ENCODE measurements around the gene PLRG1. TPM values are rescaled to one million over a fixed set of nuclear protein-coding genes. Genes with fewer than 3 reads are reported as not detected.
A peak's percentile ranks its signal among the peaks of the same experiment; 100 is the strongest.
"Not testable (repeated sequence)": the region's sequence is repeated elsewhere in the genome, so short reads cannot be mapped to it uniquely, and the experiment has no call there.

PLRG1 gene
- total RNA-seq = 10 to 100 TPM; 30.3 to 42.4 (median 31.9) TPM

GRCh38 chr4:154549894-154550790, at the start of gene PLRG1:
Gene PLRG1 (minus strand): TSS chr4:154550400. CDS start chr4:154550308, 92 bp downstream.
- intact Hi-C loops (cut with DNase I; ENCODE audit: low total_unique reads) = no loop called here

GRCh38 chr4:154597798-154598774, 47.9 kb upstream of the PLRG1 start:
- 83 to 89% methylated on average over 7 of the region's 7 CpGs for WGBS, 2 donors
- TF ChIP-seq CTCF (IDR thresholded peaks at IDR 0.05) (no peak), POLR2A (IDR thresholded peaks at IDR 0.05) (no peak)
- no peak for DNase-seq (ENCODE audit: low spot score in 2 of 2)
- intact Hi-C loops (cut with DNase I; ENCODE audit: low total_unique reads) = no loop called here
- no peak overlapping the region for H3K4me3 ChIP-seq (ENCODE audit: low read depth, poor library complexity, severe bottlenecking)

More at GRCh38 chr4:154549894-154550790, at the start of gene PLRG1:
- WGBS, 2 donors = 0 to 1% methylated on average over 51 of the region's 51 CpGs
- peak within 1 kb of the TSS; percentile 87 for H3K4me3 ChIP-seq (ENCODE audit: low read depth, poor library complexity, severe bottlenecking)
- DNase-seq (ENCODE audit: low spot score in 2 of 2) = peak; percentile 94 to 99
- TF ChIP-seq CTCF (IDR thresholded peaks at IDR 0.05) (no peak), POLR2A (IDR thresholded peaks at IDR 0.05) (no peak)

GRCh38 chr4:154597281-154597680, 47.1 kb upstream of the PLRG1 start:
- H3K4me3 ChIP-seq (ENCODE audit: low read depth, poor library complexity, severe bottlenecking); intact Hi-C loops (cut with DNase I; ENCODE audit: low total_unique reads); DNase-seq (ENCODE audit: low spot score in 2 of 2): not testable (repeated sequence)
- 88 to 91% methylated on average over 11 of the region's 11 CpGs for WGBS, 2 donors

- H3K4me3 ChIP-seq (ENCODE audit: low read depth, poor library complexity, severe bottlenecking) = no peak overlapping the region
- no peak for TF ChIP-seq CTCF (IDR thresholded peaks at IDR 0.05)
- no peak for TF ChIP-seq POLR2A (IDR thresholded peaks at IDR 0.05)
- no peak for DNase-seq (ENCODE audit: low spot score in 2 of 2)
- intact Hi-C loops (cut with DNase I; ENCODE audit: low total_unique reads) = no loop called here
Measured at GRCh38 chr4:154595807-154596206, 45.6 kb upstream of the PLRG1 start.

- intact Hi-C loops (cut with DNase I; ENCODE audit: low total_unique reads) = not testable (repeated sequence)
Measured at GRCh38 chr4:154594343-154594742, 44.1 kb upstream of the PLRG1 start.

GRCh38 chr4:154593868-154594267, 43.7 kb upstream of the PLRG1 start:
- WGBS, 2 donors = 41 to 63% methylated on average over 2 of the region's 2 CpGs
- no peak for DNase-seq (ENCODE audit: low spot score in 2 of 2)
- no peak overlapping the region for H3K4me3 ChIP-seq (ENCODE audit: low read depth, poor library complexity, severe bottlenecking)
- intact Hi-C loops (cut with DNase I; ENCODE audit: low total_unique reads) = no loop called here
- no peak for TF ChIP-seq POLR2A (IDR thresholded peaks at IDR 0.05)
- TF ChIP-seq CTCF (IDR thresholded peaks at IDR 0.05) = no peak

More at GRCh38 chr4:154594343-154594742, 44.1 kb upstream of the PLRG1 start:
- not testable (repeated sequence) for H3K4me3 ChIP-seq (ENCODE audit: low read depth, poor library complexity, severe bottlenecking); DNase-seq (ENCODE audit: low spot score in 2 of 2)
- WGBS, 2 donors = 87 to 98% methylated on average over 3 of the region's 3 CpGs

Data from lower leg skin (tissue), 4 donors.